ENCODE data around the gene SRPX.

- TF ChIP-seq CTCF (IDR thresholded peaks at IDR 0.05; ENCODE audit: low read length) (no peak), EZH2 (IDR thresholded peaks at IDR 0.05; ENCODE audit: borderline replicate concordance, low read length) (no peak)
Observed at GRCh38 chrX:38102875-38103274, 117.8 kb downstream of the SRPX start.

Data from OCI-LY1 (cell line).